GM13976 (cell line): Measurements from ENCODE around the gene CLSTN2.

Source experiments
- DNase-seq: peaks from one replicate; pipeline ENCODE4 v3.0.0; 2012; ENCODE audit warnings: low spot score
- CTCF ChIP-seq: IDR thresholded peaks from 2 replicates; pipeline ENCODE4 v1.5.1; 2012; ENCODE audit warnings: borderline replicate concordance, mild to moderate bottlenecking; ENCODE audit not compliant: insufficient read depth; ENCODE audit errors: extremely low read depth, missing control alignments, control extremely low read depth
- in situ Hi-C: fragments of 300-500 bp; cut with MboI; formaldehyde crosslinking; loops from one replicate; pipeline ENCODE4 v1.12.0; 2022; ENCODE audit warnings: low sequenced_read_pairs, mixed read lengths, inconsistent platforms; ENCODE audit not compliant: unreplicated experiment

CLSTN2 gene

GRCh38 chr3:140251678-140252077 is 316.7 kb downstream of the CLSTN2 start:
- no peak for DNase-seq
- TF ChIP-seq CTCF, result no peak
- in situ Hi-C loops, result no loop called here

GRCh38 chr3:140252812-140253656 is 318.0 kb downstream of the CLSTN2 start:
- no peak for TF ChIP-seq CTCF
- DNase-seq, result no peak
- in situ Hi-C loops, result no loop called here

- in situ Hi-C loops, result no loop called here
- no peak for DNase-seq
These were observed 323.3 kb downstream of the CLSTN2 start for GRCh38 chr3:140258222-140258724.

GRCh38 chr3:140265302-140265701 is 330.3 kb downstream of the CLSTN2 start:
- in situ Hi-C loops, result no loop called here
- no peak for DNase-seq
- no peak for TF ChIP-seq CTCF

More at GRCh38 chr3:140258222-140258724, 323.3 kb downstream of the CLSTN2 start:
- TF ChIP-seq CTCF, result no peak

GRCh38 chr3:140268103-140268502 is 333.1 kb downstream of the CLSTN2 start:
- DNase-seq, result no peak
- no peak for TF ChIP-seq CTCF
- in situ Hi-C loops, result no loop called here

- in situ Hi-C loops, result no loop called here
- TF ChIP-seq CTCF, result no peak
- no peak for DNase-seq
These were observed 333.6 kb downstream of the CLSTN2 start for GRCh38 chr3:140268610-140269009.
